Measurements from ENCODE around the gene NMUR2. TPM values are rescaled to one million over a fixed set of nuclear protein-coding genes. Genes with fewer than 3 reads are reported as not detected.

The NMUR2 gene
- total RNA-seq, 2 experiments from 2014 or later: not detected

- Histone ChIP-seq H3K27me3 (ENCODE audit: control insufficient read depth in 1 of 2, insufficient read depth in 2 of 2, low read length in 2 of 2) (no peaks in the 10 kb centered on the region), H3K36me3 (ENCODE audit: insufficient read depth, low read length) (no peaks in the 10 kb centered on the region), H3K9me3 (ENCODE audit: control insufficient read depth in 1 of 2, insufficient read depth in 1 of 2, low read length in 2 of 2) (no peaks in the 10 kb centered on the region), H3K27ac (ENCODE audit: low read depth in 1 of 2, low read length in 2 of 2) (no peak overlapping the region), H3K4me1 (ENCODE audit: insufficient read depth, low read length) (no peaks in the 10 kb centered on the region), H3K4me3 (ENCODE audit: low read length) (no peak overlapping the region)
- ATAC-seq (ENCODE audit: poor library complexity): no peak
- DNase-seq: no peak
- intact Hi-C loops (cut with DNase I, micrococcal nuclease): no loop called here
- Mint-ChIP-seq H3K27ac (no peak overlapping the region), H3K9me3 (peaks cover 6% of the 10 kb centered on the region), H3K27me3 (no peaks in the 10 kb centered on the region), H3K4me3 (no peak overlapping the region), H3K36me3 (ENCODE audit: low read depth) (no peaks in the 10 kb centered on the region), H3K4me1 (ENCODE audit: low read depth) (no peaks in the 10 kb centered on the region)
- no peak for TF ChIP-seq CTCF (IDR thresholded peaks at IDR 0.05)
- CTCF ChIA-PET: no interaction called here
- POLR2A ChIA-PET: no interaction called here
These were observed 15.8 kb downstream of the NMUR2 start for GRCh38 chr5:152389208-152389849.

- Mint-ChIP-seq H3K4me1 (ENCODE audit: low read depth) (no peaks in the 10 kb centered on the region), H3K27me3 (no peaks in the 10 kb centered on the region), H3K9me3 (peaks cover 6% of the 10 kb centered on the region), H3K4me3 (no peak overlapping the region), H3K27ac (no peak overlapping the region), H3K36me3 (ENCODE audit: low read depth) (no peaks in the 10 kb centered on the region)
- Histone ChIP-seq H3K27ac (ENCODE audit: low read depth in 1 of 2, low read length in 2 of 2) (no peak overlapping the region), H3K4me1 (ENCODE audit: insufficient read depth, low read length) (no peaks in the 10 kb centered on the region), H3K9me3 (ENCODE audit: control insufficient read depth in 1 of 2, insufficient read depth in 1 of 2, low read length in 2 of 2) (no peaks in the 10 kb centered on the region), H3K36me3 (ENCODE audit: insufficient read depth, low read length) (no peaks in the 10 kb centered on the region), H3K4me3 (ENCODE audit: low read length) (no peak overlapping the region), H3K27me3 (ENCODE audit: control insufficient read depth in 1 of 2, insufficient read depth in 2 of 2, low read length in 2 of 2) (no peaks in the 10 kb centered on the region)
- ATAC-seq (ENCODE audit: poor library complexity) (no peak), DNase-seq (no peak)
- ChIA-PET POLR2A (no interaction called here), CTCF (no interaction called here)
- no peak for TF ChIP-seq CTCF (IDR thresholded peaks at IDR 0.05)
- intact Hi-C loops (cut with DNase I, micrococcal nuclease): no loop called here
These were observed 16.5 kb downstream of the NMUR2 start for GRCh38 chr5:152388610-152389009.

- no peak overlapping the region for H3K4me3 Mint-ChIP-seq
These were observed 24.5 kb downstream of the NMUR2 start for GRCh38 chr5:152380415-152381123.

More at GRCh38 chr5:152380415-152381123, 24.5 kb downstream of the NMUR2 start:
- Mint-ChIP-seq H3K27me3 (no peaks in the 10 kb centered on the region), H3K9me3 (peaks cover 4% of the 10 kb centered on the region), H3K36me3 (ENCODE audit: low read depth) (no peaks in the 10 kb centered on the region), H3K4me1 (ENCODE audit: low read depth) (no peaks in the 10 kb centered on the region), H3K27ac (no peak overlapping the region)
- DNase-seq (no peak), ATAC-seq (ENCODE audit: poor library complexity) (no peak)
- TF ChIP-seq CTCF (IDR thresholded peaks at IDR 0.05): no peak
- no peak overlapping the region for H3K27ac ChIP-seq (ENCODE audit: low read depth in 1 of 2, low read length in 2 of 2)
- intact Hi-C loops (cut with DNase I, micrococcal nuclease): no loop called here
- H3K4me1 ChIP-seq (ENCODE audit: insufficient read depth, low read length): no peaks in the 10 kb centered on the region
- ChIA-PET POLR2A (no interaction called here), CTCF (no interaction called here)
- H3K36me3 ChIP-seq (ENCODE audit: insufficient read depth, low read length): no peaks in the 10 kb centered on the region
- H3K27me3 ChIP-seq (ENCODE audit: control insufficient read depth in 1 of 2, insufficient read depth in 2 of 2, low read length in 2 of 2): peaks cover 0 to 4% of the 10 kb centered on the region in 2 experiments
- H3K4me3 ChIP-seq (ENCODE audit: low read length): no peak overlapping the region
- H3K9me3 ChIP-seq (ENCODE audit: control insufficient read depth in 1 of 2, insufficient read depth in 1 of 2, low read length in 2 of 2): no peaks in the 10 kb centered on the region
